PC-3 (cell line): Measurements from ENCODE around the gene MALAT1. TPM values are rescaled to one million over a fixed set of nuclear protein-coding genes. Genes with fewer than 3 reads are reported as not detected.
A peak's percentile ranks its signal among the peaks of the same experiment; 100 is the strongest.

Experiments used
- ATAC-seq: fragments of 200-7000 bp; cut with Tn5 transposase; 2 replicates; pipeline ENCODE4 v1.9.1; 2020; ENCODE audit warnings: mild to moderate bottlenecking, moderate library complexity
- BruUV-seq: library from RNA; stranded (reverse); fragments of 400-500 nt; replicated peaks from 2 replicates; lab custom pipeline; 2021; lab: Mats Ljungman, UMichigan
- CTCF ChIA-PET: fragments of 300-600 bp; sonication (Branson Sonifier 250); formaldehyde crosslinking; loops from one replicate; lab custom pipeline; 2022; ENCODE audit warnings: antibody characterized with exemption; lab: Charles Lee
- POLR2A ChIA-PET: fragments of 300-600 bp; sonication (Branson Sonifier 250); formaldehyde crosslinking; loops from one replicate; lab custom pipeline; 2022; ENCODE audit warnings: antibody characterized with exemption; ENCODE audit not compliant: unreplicated experiment; lab: Charles Lee
- DNase-seq: peaks from one replicate; pipeline ENCODE4 v3.0.0-alpha.2; 2015
- H2AFZ ChIP-seq: fragments of 300-600 bp; sonication (generic); 2 replicates; pipeline ENCODE4 v1.6.0; 2016; ENCODE audit warnings: antibody characterized with exemption, low read length
- H3F3A ChIP-seq: fragments of 300-600 bp; sonication (generic); one replicate; pipeline ENCODE4 v1.6.0; 2017; ENCODE audit warnings: antibody characterized with exemption, low read length, control low read depth, mild to moderate bottlenecking; ENCODE audit not compliant: unreplicated experiment
- H3K27ac ChIP-seq: fragments of 300-600 bp; sonication (generic); 2 replicates; pipeline ENCODE4 v1.5.1; 2016; ENCODE audit warnings: mild to moderate bottlenecking, low read length
- H3K27me3 ChIP-seq: fragments of 300-600 bp; sonication (generic); 2 replicates; pipeline ENCODE4 v1.6.1; 2016; ENCODE audit warnings: low read length, mixed read lengths
- H3K36me3 ChIP-seq: fragments of 300-600 bp; sonication (generic); 2 replicates; pipeline ENCODE4 v1.6.1; 2016; ENCODE audit warnings: low read depth, mixed run types, low read length, mixed read lengths
- H3K4me1 ChIP-seq: fragments of 300-600 bp; sonication (generic); 2 replicates; pipeline ENCODE4 v1.5.1; 2016; ENCODE audit warnings: low read length; ENCODE audit not compliant: insufficient read depth
- H3K4me2 ChIP-seq: fragments of 300-600 bp; sonication (generic); 2 replicates; pipeline ENCODE4 v1.6.0; 2016; ENCODE audit warnings: low read length
- H3K4me3 ChIP-seq: fragments of 300-600 bp; sonication (generic); 2 replicates; pipeline ENCODE4 v1.5.1; 2016; ENCODE audit warnings: mild to moderate bottlenecking, low read length, mixed read lengths
- H3K79me2 ChIP-seq: fragments of 300-600 bp; sonication (generic); 2 replicates; pipeline ENCODE4 v1.6.1; 2017; ENCODE audit warnings: low read length, mixed read lengths
- H3K9ac ChIP-seq: fragments of 300-600 bp; sonication (generic); 2 replicates; pipeline ENCODE4 v1.6.0; 2016; ENCODE audit warnings: mild to moderate bottlenecking, low read length
- H3K9me2 ChIP-seq: fragments of 300-600 bp; sonication (generic); replicated peaks from 2 replicates; pipeline ENCODE4 v1.6.1; 2016; ENCODE audit warnings: mixed run types, low read length, mixed read lengths
- H3K9me3 ChIP-seq: fragments of 300-600 bp; sonication (generic); 2 replicates; pipeline ENCODE4 v1.6.1; 2016; ENCODE audit warnings: low read length, mixed read lengths
- H4K20me1 ChIP-seq: fragments of 300-600 bp; sonication (generic); 2 replicates; pipeline ENCODE4 v1.6.1; 2016; ENCODE audit warnings: low read length, mixed read lengths
- CTCF ChIP-seq: fragments of 300-600 bp; sonication (generic); conservative IDR thresholded peaks from 2 replicates; pipeline ENCODE4 v1.5.1; 2017; ENCODE audit warnings: antibody characterized with exemption, low read depth, mild to moderate bottlenecking, low read length
- EZH2 ChIP-seq: fragments of 300-600 bp; sonication (generic); IDR thresholded peaks from one replicate; pipeline ENCODE4 v1.6.1; 2017; ENCODE audit warnings: antibody characterized with exemption, mild to moderate bottlenecking, low read length; ENCODE audit not compliant: unreplicated experiment
- EZH2phosphoT487 ChIP-seq: fragments of 300-600 bp; sonication (generic); IDR thresholded peaks from 2 replicates; pipeline ENCODE4 v1.6.1; 2018; ENCODE audit warnings: mild to moderate bottlenecking, antibody characterized with exemption, low read length, borderline replicate concordance
- intact Hi-C: fragments of 100-400 bp; cut with micrococcal nuclease; formaldehyde crosslinking; loops from 2 replicates; pipeline ENCODE4 v1.9.0; 2023
- total RNA-seq: library from RNA; depleted of rRNA; stranded (reverse); fragments of >200 nt; gene quantifications from 2 replicates; pipeline ENCODE4 v1.2.3, GENCODE V29; 2014

The MALAT1 gene
- total RNA-seq, 1 experiment from 2014 or later = 1,345 TPM

DNA sequence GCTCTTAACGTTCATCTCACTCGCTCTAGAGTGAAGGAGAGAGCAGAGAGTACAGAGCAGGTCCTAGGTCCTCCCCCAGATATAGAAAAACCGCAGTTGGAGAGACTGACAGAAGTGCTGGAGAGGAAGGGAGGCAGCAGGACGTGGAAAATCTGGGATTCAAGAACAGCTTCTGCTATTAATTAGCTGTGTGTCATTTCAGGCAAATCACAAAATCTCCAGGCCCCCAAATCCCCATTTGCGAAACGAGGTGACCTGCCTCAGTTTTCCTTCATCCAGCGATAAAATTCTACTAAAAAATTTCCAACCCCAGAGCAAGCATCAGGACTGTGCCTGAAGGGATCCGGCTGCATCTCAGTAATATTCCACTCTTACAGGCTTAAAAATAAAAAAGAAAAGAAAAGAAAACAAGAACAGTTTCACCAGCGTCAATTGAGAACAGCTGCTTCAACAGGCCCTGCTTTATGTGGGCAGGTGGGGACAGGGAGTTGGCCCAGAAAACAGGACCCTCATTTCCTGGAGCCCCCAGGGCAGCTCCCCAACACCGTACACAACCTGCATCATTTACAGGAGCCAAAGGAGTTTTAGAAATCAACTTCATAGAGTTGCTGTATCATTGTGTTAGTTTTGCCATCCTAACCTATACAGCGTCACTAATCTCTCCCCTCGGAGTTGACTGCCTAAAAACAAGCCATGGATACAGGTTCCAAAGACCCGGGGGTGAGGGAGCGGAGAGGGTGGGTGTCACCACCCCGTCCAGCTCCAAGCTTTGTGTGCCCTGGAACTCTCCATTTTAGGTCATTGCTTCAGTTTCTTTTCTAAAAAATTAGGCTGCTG is 2.3 kb upstream of the MALAT1 start:
- DNase-seq = no peak
- Histone ChIP-seq H3F3A (peaks cover 23% of the 10 kb centered on the region), H4K20me1 (peaks cover 25% of the 10 kb centered on the region), H3K27ac (peak overlapping the region; percentile 92), H3K9ac (peak overlapping the region; percentile 82), H3K9me3 (no peaks in the 10 kb centered on the region), H3K4me3 (peak overlapping the region; percentile 32), H3K4me2 (peak overlapping the region; percentile 79), H3K27me3 (no peaks in the 10 kb centered on the region), H3K79me2 (peaks cover 53% of the 10 kb centered on the region), H3K36me3 (peaks cover 22% of the 10 kb centered on the region), H3K9me2 (no peaks in the 10 kb centered on the region), H2AFZ (peak overlapping the region; percentile 71), H3K4me1 (peaks cover 56% of the 10 kb centered on the region)
- TSS peak; percentile 62 for BruUV-seq
- no peak for TF ChIP-seq CTCF
- TF ChIP-seq EZH2 = no peak
- TF ChIP-seq EZH2phosphoT487 = no peak
- POLR2A ChIA-PET = interaction anchor here (0.5 to 3.0 kb wide), 9 partner anchors 10 to 939 kb away, joined by 3 to 40 read pairs (median 13); partner anchors contain the start of gene NEAT1
- ATAC-seq = no peak
- CTCF ChIA-PET = interaction anchor here (0.9 to 1.1 kb wide), 2 partner anchors 17 to 19 kb away, joined by 3 to 4 read pairs; no protein-coding TSS in a partner anchor
- intact Hi-C loops = loop anchor here (2.0 kb wide), 1 partner anchor 24 kb away; no protein-coding TSS in a partner anchor

GRCh38 chr11:65497141-65498041 is 1.5 kb upstream of the MALAT1 start:
- Histone ChIP-seq H4K20me1 (peaks cover 34% of the 10 kb centered on the region), H3K27ac (peak overlapping the region; percentile 95), H3K27me3 (no peaks in the 10 kb centered on the region), H2AFZ (peak overlapping the region; percentile 88), H3K4me2 (peak overlapping the region; percentile 90), H3K4me1 (peaks cover 48% of the 10 kb centered on the region), H3K9ac (peak overlapping the region; percentile 97), H3F3A (peaks cover 32% of the 10 kb centered on the region), H3K9me3 (no peaks in the 10 kb centered on the region), H3K4me3 (peak overlapping the region; percentile 95), H3K79me2 (peaks cover 62% of the 10 kb centered on the region), H3K9me2 (no peaks in the 10 kb centered on the region), H3K36me3 (peaks cover 31% of the 10 kb centered on the region)
- ChIA-PET CTCF (interaction anchor here (0.6 to 1.1 kb wide), 3 partner anchors 10 to 20 kb away, joined by 3 to 4 read pairs (median 3); no protein-coding TSS in a partner anchor), POLR2A (interaction anchor here (0.5 to 3.0 kb wide), 11 partner anchors 9 to 940 kb away, joined by 3 to 40 read pairs (median 13); partner anchors contain the start of gene NEAT1)
- ATAC-seq (peak; percentile 72), DNase-seq (peak; percentile 99)
- intact Hi-C loops = loop anchor here (2.0 kb wide), 1 partner anchor 25 kb away; no protein-coding TSS in a partner anchor
- BruUV-seq = no TSS peak
- TF ChIP-seq EZH2 = no peak
- TF ChIP-seq EZH2phosphoT487 = peak; percentile 70; the same call in 1 of the 2 replicates
